HUES64 (cell line): ENCODE measurements around the gene UCP3.

Experiments used
- H3K27ac ChIP-seq: 2 replicates; pipeline ENCODE4 v1.7.0; 2013; ENCODE audit warnings: low read depth, low read length, inconsistent platforms
- H3K27me3 ChIP-seq: 2 replicates; pipeline ENCODE4 v1.6.1; 2013; ENCODE audit warnings: mild to moderate bottlenecking, low read length; ENCODE audit not compliant: insufficient read depth
- H3K36me3 ChIP-seq: 2 replicates; pipeline ENCODE4 v1.6.1; 2013; ENCODE audit warnings: mild to moderate bottlenecking, low read length; ENCODE audit not compliant: insufficient read depth
- H3K4me1 ChIP-seq: 2 replicates; pipeline ENCODE4 v1.6.1; 2013; ENCODE audit warnings: mild to moderate bottlenecking, low read length, moderate library complexity; ENCODE audit not compliant: insufficient read depth
- H3K4me3 ChIP-seq: 2 replicates; pipeline ENCODE4 v1.5.1; 2013; ENCODE audit warnings: mild to moderate bottlenecking, low read length, moderate library complexity
- H3K9ac ChIP-seq: 2 replicates; pipeline ENCODE4 v1.6.1; 2013; ENCODE audit warnings: mild to moderate bottlenecking, low read depth, low read length
- H3K9me3 ChIP-seq: 2 replicates; pipeline ENCODE4 v1.6.1; 2013; ENCODE audit warnings: low read depth, low read length; ENCODE audit not compliant: insufficient read depth
- WGBS: fragments of 150-250, 120-280 bp; methylation state at CpG from one replicate; pipeline ENCODE4 v1.1.7; 2013; ENCODE audit warnings: missing lambda C conversion rate; 5-methylcytosine and 5-hydroxymethylcytosine counted together

UCP3 gene

DNA sequence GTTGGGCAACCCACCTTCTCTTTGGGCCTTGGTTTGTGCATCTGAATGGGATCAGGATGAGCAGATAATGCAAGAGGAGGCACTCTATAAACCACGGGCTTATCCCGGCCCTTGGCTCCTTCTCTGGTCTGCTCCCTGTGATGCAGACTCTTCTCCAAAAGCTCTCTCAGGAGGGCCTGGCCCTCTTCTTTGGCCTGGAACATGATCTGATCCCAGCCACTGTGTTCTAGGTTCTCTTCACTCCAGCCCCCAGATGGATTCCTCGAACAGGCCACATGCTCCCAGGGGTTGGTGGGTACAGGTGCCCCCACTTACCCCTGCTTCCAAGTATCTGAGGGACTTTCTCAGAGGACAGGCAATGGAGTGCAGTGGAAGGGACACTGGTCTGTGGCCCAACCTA lies 8.7 kb upstream of the UCP3 start:
- H3K27me3 ChIP-seq, result no peaks in the 10 kb centered on the region
- H3K36me3 ChIP-seq, result peaks cover 20% of the 10 kb centered on the region
- H3K9ac ChIP-seq, result no peak overlapping the region
- H3K27ac ChIP-seq, result no peak overlapping the region
- H3K4me3 ChIP-seq, result no peak overlapping the region
- no peaks in the 10 kb centered on the region for H3K4me1 ChIP-seq
- WGBS, result 93% methylated on average over 3 of the region's 3 CpGs
- H3K9me3 ChIP-seq, result no peaks in the 10 kb centered on the region

DNA sequence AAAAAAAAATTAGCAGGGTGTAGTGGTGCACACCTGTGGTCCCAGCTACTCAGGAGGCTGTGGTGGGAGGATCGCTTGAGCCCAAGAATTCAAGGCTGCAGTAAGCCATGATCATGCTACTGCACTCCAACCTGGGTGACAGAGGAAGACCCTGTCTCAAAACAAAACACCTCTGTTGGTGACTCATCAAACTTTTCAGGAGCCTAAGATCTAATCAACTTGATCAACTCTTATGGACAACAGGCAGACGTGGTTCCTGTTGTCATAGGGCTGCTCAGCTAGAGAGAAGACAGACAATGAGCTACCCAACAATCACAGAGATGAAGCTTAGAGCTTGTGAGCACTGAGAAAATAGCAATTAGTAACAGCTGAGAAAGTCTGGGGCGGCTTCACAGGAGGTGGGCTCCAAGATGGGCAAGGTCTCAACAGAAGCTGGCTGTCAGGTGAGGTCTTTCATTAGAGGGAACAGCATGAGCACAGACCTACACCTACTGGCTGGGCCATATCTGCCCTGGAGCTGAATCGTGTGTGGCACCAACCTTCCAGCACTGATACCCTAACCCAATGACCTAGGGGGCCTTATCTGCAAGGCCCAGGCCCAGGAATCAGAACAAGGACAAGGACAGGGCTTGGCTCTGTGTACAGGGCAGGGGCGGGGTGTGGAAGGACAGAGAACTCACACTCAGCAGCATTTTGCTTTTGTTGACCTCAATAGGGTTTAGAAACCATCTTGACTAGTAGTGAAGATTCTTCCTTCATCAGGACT lies 7.2 kb upstream of the UCP3 start:
- no peaks in the 10 kb centered on the region for H3K9me3 ChIP-seq
- H3K27me3 ChIP-seq, result no peaks in the 10 kb centered on the region
- H3K4me3 ChIP-seq, result no peak overlapping the region
- H3K4me1 ChIP-seq, result no peaks in the 10 kb centered on the region
- H3K36me3 ChIP-seq, result peaks cover 18% of the 10 kb centered on the region
- no peak overlapping the region for H3K27ac ChIP-seq
- WGBS, result 90% methylated on average over 5 of the region's 5 CpGs
- no peak overlapping the region for H3K9ac ChIP-seq

DNA sequence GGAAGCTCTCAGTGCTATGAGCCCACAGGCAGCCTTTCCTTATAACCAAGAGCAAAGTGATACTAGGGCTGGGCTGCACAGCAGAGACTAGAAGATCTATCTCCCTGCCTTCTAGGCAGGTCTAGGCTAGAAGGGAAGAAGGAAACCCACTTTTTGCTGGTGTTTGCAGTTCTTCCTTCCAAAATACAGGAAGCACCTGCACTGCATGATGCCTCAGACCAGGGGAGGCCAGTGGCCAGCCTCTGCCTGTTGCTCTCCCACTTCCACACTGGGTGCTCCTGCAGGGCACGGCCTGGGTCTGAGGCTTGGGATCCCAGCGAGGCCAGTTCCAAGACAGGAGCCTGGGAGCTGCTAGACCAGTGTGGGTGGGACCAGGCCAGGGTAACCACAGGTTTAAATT lies 6.0 kb upstream of the UCP3 start:
- Histone ChIP-seq H3K4me1 (no peaks in the 10 kb centered on the region), H3K4me3 (no peak overlapping the region), H3K27me3 (no peaks in the 10 kb centered on the region), H3K9me3 (no peaks in the 10 kb centered on the region), H3K9ac (no peak overlapping the region), H3K27ac (no peak overlapping the region), H3K36me3 (peaks cover 18% of the 10 kb centered on the region)
- WGBS, result 95% methylated on average over 2 of the region's 2 CpGs

DNA sequence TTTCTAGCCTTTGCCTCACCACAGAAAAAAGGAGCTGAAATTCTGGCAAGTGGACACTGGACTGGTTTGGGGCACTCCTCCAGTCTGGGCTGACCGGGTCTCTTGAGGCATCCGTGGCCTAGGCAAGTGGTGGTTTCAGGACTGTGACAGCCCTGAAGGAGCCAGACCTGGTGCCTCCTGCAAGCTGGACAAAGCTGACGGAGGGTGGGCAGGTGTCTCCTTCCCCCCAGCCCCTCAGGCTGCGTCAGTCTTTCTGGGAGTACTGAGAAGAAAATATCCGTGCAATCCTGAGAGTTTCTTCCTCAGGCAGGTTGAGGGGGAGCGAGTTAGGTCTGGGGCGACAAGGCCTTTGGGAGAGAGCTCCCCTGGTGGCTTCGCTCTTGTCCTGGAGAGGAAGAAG lies 4.3 kb upstream of the UCP3 start:
- Histone ChIP-seq H3K4me3 (no peak overlapping the region), H3K36me3 (peaks cover 18% of the 10 kb centered on the region), H3K9me3 (no peaks in the 10 kb centered on the region), H3K4me1 (no peaks in the 10 kb centered on the region), H3K27ac (no peak overlapping the region), H3K9ac (no peak overlapping the region), H3K27me3 (no peaks in the 10 kb centered on the region)
- WGBS, result 95% methylated on average over 8 of the region's 8 CpGs

DNA sequence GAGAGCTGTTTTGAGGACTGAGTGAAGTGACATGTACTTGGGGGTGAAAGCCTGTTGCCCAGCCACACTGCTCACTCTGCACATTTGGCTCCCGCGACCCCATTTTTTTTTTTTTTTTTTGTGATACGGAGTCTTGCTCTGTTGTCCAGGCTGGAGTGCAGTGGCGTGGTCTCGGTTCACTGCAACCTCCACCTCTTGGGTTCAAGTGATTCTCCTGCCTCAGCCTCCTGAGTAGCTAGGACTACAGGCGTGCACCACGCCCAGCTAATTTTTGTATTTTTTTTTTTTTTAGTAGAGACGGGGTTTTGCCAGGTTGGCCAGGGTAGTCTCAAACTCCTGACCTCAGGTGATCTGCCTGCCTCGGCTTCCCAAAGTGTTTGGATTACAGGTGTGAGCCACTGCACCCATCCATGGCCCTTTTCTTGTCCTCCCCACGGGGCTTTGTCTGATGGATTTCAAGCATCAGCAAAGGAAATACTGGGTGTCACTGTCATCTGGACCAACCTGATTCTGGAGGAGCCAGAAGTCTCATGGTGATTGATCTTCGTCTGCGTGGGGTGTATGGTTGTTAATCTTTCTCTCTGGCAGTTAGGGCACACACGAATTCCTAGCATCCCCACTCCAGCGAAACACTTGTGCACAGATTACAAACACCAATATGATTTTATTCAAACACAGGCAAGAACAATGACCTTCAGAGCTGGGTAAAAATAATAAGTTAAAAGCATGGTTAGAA lies 3.4 kb upstream of the UCP3 start:
- H3K9me3 ChIP-seq, result no peaks in the 10 kb centered on the region
- H3K27ac ChIP-seq, result no peak overlapping the region
- 95% methylated on average over 13 of the region's 14 CpGs for WGBS
- H3K9ac ChIP-seq, result no peak overlapping the region
- no peaks in the 10 kb centered on the region for H3K4me1 ChIP-seq
- H3K36me3 ChIP-seq, result peaks cover 14% of the 10 kb centered on the region
- no peaks in the 10 kb centered on the region for H3K27me3 ChIP-seq
- no peak overlapping the region for H3K4me3 ChIP-seq

DNA sequence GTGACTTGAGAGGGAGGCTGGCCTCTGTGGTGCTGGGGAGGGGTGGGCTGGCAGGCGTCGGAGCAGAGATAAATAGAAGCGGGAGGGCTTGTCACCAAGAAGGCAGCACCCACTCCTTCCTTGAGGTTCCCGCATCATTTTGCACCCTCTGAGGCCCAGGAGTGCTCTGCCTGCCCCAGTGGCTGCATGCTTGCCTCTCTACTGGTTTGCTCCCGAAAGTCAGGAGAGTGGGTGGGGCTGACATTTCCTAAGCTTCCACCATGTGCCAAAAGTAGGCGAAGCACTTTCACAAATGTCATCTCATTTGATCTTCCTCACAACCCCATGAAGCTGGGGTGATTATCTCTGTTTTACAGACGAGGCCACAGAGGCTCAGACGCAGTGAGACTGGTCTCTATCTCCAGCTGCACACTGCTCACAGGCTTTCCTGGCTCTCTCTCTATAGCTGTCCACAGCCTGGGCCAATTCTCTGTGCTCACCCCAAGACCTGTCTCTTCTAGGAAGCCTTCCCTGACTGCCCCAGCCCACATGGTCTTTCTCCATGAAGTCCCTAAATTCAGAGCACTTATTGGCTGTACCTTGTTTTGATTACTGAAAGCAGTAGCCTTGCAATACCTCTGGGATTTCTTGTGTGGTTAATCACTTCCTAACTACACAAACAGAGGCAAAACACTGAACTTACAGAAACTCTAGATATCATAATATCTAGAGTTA lies 2.6 kb upstream of the UCP3 start:
- Histone ChIP-seq H3K4me1 (no peaks in the 10 kb centered on the region), H3K9me3 (no peaks in the 10 kb centered on the region), H3K27ac (no peak overlapping the region), H3K4me3 (no peak overlapping the region), H3K9ac (no peak overlapping the region), H3K36me3 (peaks cover 10% of the 10 kb centered on the region), H3K27me3 (no peaks in the 10 kb centered on the region)
- WGBS, result 91% methylated on average over 8 of the region's 8 CpGs

DNA sequence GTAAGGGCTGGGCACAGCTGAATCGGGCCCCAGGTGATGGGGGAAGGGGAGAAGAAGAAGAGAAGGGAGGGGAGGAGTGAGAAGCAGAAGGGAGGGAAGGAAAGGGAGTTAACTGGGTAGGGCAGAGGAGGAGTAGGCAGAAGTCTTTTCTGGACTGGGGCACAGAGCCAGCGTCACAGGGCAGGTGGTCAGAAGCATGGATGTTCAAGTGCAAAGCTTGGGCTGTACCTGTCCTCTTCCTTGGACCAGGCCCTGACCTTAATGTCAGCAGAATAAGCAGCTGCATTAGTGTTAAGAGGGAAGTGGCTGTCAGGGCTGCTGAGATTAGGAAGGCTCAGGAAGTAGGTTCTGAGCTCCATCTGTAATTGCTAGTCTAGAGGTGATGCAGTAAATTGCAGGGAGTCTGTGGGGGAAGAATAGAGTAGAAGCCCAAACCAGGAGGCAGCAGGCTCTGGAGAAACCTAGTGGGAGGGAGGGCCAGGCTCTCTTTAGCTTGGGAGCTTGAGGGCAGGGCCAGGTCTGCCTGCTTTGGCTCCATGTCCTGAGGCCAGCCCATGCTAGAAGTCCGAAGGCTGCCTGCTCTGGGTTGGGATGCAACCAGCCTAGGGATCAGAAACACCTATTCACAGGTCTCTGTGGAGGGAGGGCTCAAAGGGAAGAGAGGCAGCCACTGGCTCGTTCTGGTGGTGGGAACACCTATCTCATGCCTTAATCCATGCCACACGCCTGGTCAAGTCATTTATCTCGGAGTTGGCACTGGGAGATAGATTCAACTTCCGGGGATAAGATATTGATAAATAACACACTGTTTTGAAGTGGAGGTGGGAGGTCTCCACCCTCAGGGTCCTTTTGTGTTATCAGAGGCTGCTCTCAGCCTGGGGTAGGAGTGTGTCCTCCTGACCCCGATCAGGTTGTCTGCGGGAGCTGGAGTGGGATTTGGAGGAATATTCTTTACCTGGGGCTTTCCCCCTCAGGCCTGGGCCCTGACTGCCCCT lies 1.7 kb upstream of the UCP3 start:
- Histone ChIP-seq H3K36me3 (peaks cover 7% of the 10 kb centered on the region; the same call in 1 of the 2 replicates), H3K4me1 (no peaks in the 10 kb centered on the region), H3K9me3 (no peaks in the 10 kb centered on the region), H3K9ac (no peak overlapping the region), H3K27ac (no peak overlapping the region), H3K4me3 (no peak overlapping the region), H3K27me3 (no peaks in the 10 kb centered on the region)
- 93% methylated on average over 8 of the region's 9 CpGs for WGBS

DNA sequence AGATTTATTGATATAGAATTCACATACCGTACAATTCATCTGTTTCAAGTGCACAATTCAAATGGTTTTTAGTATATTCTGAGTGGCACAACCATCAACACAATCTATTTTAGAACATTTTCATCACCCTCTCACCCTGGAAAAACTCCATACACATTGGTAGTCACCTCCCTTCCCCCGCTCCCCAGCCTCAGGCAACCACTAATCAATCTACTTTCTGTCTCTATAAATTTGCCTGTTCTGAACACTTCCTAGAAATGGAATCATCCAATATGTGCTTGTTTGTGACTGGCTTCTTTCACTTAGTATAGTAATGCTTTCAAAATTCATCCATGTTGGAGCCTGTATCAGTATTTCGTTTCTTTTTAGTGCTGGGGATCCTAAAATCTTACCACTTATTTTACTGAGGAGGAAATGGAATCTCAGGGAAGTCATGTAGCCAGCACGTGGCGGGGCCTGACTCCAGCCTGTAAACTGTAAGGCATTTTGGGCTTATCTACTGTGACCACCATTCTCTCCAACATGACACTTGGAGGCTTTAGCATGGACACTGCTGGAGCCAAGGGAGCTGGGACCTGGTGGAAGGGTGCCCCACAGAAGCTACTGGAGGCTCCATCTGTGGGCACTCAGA lies 905 bp upstream of the UCP3 start:
- H3K27me3 ChIP-seq, result no peaks in the 10 kb centered on the region
- no peak overlapping the region for H3K9ac ChIP-seq
- no peaks in the 10 kb centered on the region for H3K9me3 ChIP-seq
- H3K4me3 ChIP-seq, result no peak overlapping the region
- H3K36me3 ChIP-seq, result peaks cover 7% of the 10 kb centered on the region; the same call in 1 of the 2 replicates
- WGBS, result 88% methylated on average over 5 of the region's 5 CpGs
- H3K27ac ChIP-seq, result no peak overlapping the region
- H3K4me1 ChIP-seq, result no peaks in the 10 kb centered on the region

DNA sequence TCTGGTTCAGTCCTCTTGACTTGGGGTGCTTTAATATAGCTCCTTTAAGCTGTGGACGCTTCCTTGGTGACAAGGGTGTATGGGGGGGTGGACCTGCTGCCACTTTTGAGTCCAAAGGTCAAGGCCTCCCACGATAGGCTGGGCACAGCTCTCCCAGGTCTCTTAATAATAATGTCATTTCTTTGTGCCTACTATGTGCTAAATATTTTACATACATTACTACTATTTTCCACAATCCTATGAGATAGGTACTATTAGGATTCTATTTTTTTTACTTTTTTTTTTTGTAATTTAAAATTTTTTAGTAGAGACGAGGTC lies 304 bp upstream of the UCP3 start:
- no peaks in the 10 kb centered on the region for H3K4me1 ChIP-seq
- H3K9ac ChIP-seq, result no peak overlapping the region
- H3K27me3 ChIP-seq, result no peaks in the 10 kb centered on the region
- H3K36me3 ChIP-seq, result peaks cover 7% of the 10 kb centered on the region; the same call in 1 of the 2 replicates
- H3K27ac ChIP-seq, result no peak overlapping the region
- no peaks in the 10 kb centered on the region for H3K9me3 ChIP-seq
- WGBS, result 95% methylated on average over 3 of the region's 3 CpGs
- no peak overlapping the region for H3K4me3 ChIP-seq

DNA sequence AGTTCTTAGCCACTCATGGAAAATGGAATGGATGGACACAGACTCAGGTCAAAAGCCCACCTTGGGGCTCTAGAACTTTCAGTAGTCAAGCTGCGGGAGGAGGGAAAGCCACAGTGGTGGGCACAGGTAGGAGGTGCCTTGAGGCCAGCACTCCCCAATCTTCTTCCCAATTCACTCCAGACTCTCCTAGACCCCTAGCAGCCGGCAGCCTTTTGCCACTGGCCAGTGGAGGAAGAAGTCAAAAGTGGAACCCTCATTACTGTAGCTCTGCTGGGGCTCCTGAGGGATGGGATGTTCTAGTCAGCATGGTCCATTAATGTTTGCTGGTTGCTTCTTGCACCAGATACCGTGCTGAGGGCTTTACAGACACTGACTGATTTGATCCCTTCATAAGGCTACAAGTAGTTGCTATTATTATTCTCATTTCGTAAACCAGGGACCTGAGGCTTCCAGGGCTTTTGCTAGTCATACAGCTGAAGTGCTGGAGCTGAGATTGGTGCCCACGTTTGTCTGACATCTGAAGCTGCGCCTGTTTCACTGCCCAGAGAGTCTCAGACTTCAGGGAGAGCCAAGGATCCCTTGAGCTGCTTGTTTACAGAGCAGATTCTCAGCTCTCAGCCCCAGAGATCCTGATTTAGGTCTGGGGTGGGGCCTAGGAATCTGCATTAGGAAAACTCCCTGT lies 1.1 kb downstream of the UCP3 start:
- no peaks in the 10 kb centered on the region for H3K4me1 ChIP-seq
- WGBS, result 94% methylated on average over 6 of the region's 6 CpGs
- H3K4me3 ChIP-seq, result no peak overlapping the region
- no peaks in the 10 kb centered on the region for H3K27me3 ChIP-seq
- peaks cover 5% of the 10 kb centered on the region; the same call in 1 of the 2 replicates for H3K36me3 ChIP-seq
- H3K27ac ChIP-seq, result no peak overlapping the region
- H3K9ac ChIP-seq, result no peak overlapping the region
- H3K9me3 ChIP-seq, result no peaks in the 10 kb centered on the region
